Measurements from ENCODE around the gene LLCFC1. TPM values are rescaled to one million over a fixed set of nuclear protein-coding genes. Genes with fewer than 3 reads are reported as not detected.

LLCFC1 gene
- total and polyA plus RNA-seq, 2 experiments from 2014 or later: not detected

GRCh38 chr7:142933624-142934023, 5.7 kb upstream of the LLCFC1 start, which contains the start of gene TRPV5:
TRPV5 (minus strand) TSS chr7:142933746; CDS start chr7:142933459, 287 bp downstream.
- no peaks in the 10 kb centered on the region for H3K79me2 ChIP-seq (replicated peaks; ENCODE audit: insufficient read depth)
- ATAC-seq (peak; percentile 39; the same call in 2 of the 3 replicates), DNase-seq (ENCODE audit: low spot score) (no peak)
- no peaks in the 10 kb centered on the region for H3K9me3 Mint-ChIP-seq
- no peaks in the 10 kb centered on the region for H3K4me1 ChIP-seq (ENCODE audit: insufficient read depth)
- TF ChIP-seq CREB1 (CRISPR knock-in tag; IDR thresholded peaks at IDR 0.05; ENCODE audit: low read depth) (no peak), EZH2phosphoT487 (IDR thresholded peaks at IDR 0.05; ENCODE audit: unreplicated experiment) (no peak), NANOG (IDR thresholded peaks at IDR 0.05; ENCODE audit: borderline replicate concordance) (no peak), ZNF331 (CRISPR knock-in tag; IDR thresholded peaks at IDR 0.05; ENCODE audit: low read depth) (no peak), STAT1 (IDR thresholded peaks at IDR 0.05; ENCODE audit: unreplicated experiment) (no peak), POLR2AphosphoS5 (IDR thresholded peaks at IDR 0.05; ENCODE audit: low read depth) (no peak), EZH2 (IDR thresholded peaks at IDR 0.05; ENCODE audit: low read depth, unreplicated experiment) (no peak), JUNB (IDR thresholded peaks at IDR 0.05; ENCODE audit: unreplicated experiment) (no peak), ZNF114 (CRISPR knock-in tag; IDR thresholded peaks at IDR 0.05) (no peak)
- TF ChIP-seq, protein P1, sequence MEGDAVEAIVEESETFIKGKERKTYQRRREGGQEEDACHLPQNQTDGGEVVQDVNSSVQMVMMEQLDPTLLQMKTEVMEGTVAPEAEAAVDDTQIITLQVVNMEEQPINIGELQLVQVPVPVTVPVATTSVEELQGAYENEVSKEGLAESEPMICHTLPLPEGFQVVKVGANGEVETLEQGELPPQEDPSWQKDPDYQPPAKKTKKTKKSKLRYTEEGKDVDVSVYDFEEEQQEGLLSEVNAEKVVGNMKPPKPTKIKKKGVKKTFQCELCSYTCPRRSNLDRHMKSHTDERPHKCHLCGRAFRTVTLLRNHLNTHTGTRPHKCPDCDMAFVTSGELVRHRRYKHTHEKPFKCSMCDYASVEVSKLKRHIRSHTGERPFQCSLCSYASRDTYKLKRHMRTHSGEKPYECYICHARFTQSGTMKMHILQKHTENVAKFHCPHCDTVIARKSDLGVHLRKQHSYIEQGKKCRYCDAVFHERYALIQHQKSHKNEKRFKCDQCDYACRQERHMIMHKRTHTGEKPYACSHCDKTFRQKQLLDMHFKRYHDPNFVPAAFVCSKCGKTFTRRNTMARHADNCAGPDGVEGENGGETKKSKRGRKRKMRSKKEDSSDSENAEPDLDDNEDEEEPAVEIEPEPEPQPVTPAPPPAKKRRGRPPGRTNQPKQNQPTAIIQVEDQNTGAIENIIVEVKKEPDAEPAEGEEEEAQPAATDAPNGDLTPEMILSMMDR (conservative IDR thresholded peaks at IDR 0.05; ENCODE audit: low read depth in 2 of 2): no peak
- TF ChIP-seq, protein P2, sequence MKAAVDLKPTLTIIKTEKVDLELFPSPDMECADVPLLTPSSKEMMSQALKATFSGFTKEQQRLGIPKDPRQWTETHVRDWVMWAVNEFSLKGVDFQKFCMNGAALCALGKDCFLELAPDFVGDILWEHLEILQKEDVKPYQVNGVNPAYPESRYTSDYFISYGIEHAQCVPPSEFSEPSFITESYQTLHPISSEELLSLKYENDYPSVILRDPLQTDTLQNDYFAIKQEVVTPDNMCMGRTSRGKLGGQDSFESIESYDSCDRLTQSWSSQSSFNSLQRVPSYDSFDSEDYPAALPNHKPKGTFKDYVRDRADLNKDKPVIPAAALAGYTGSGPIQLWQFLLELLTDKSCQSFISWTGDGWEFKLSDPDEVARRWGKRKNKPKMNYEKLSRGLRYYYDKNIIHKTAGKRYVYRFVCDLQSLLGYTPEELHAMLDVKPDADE (IDR thresholded peaks at IDR 0.05): no peak
- TF ChIP-seq, protein P3, sequence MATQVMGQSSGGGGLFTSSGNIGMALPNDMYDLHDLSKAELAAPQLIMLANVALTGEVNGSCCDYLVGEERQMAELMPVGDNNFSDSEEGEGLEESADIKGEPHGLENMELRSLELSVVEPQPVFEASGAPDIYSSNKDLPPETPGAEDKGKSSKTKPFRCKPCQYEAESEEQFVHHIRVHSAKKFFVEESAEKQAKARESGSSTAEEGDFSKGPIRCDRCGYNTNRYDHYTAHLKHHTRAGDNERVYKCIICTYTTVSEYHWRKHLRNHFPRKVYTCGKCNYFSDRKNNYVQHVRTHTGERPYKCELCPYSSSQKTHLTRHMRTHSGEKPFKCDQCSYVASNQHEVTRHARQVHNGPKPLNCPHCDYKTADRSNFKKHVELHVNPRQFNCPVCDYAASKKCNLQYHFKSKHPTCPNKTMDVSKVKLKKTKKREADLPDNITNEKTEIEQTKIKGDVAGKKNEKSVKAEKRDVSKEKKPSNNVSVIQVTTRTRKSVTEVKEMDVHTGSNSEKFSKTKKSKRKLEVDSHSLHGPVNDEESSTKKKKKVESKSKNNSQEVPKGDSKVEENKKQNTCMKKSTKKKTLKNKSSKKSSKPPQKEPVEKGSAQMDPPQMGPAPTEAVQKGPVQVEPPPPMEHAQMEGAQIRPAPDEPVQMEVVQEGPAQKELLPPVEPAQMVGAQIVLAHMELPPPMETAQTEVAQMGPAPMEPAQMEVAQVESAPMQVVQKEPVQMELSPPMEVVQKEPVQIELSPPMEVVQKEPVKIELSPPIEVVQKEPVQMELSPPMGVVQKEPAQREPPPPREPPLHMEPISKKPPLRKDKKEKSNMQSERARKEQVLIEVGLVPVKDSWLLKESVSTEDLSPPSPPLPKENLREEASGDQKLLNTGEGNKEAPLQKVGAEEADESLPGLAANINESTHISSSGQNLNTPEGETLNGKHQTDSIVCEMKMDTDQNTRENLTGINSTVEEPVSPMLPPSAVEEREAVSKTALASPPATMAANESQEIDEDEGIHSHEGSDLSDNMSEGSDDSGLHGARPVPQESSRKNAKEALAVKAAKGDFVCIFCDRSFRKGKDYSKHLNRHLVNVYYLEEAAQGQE (IDR thresholded peaks at IDR 0.05; ENCODE audit: unreplicated experiment): no peak
- TF ChIP-seq, protein P4, sequence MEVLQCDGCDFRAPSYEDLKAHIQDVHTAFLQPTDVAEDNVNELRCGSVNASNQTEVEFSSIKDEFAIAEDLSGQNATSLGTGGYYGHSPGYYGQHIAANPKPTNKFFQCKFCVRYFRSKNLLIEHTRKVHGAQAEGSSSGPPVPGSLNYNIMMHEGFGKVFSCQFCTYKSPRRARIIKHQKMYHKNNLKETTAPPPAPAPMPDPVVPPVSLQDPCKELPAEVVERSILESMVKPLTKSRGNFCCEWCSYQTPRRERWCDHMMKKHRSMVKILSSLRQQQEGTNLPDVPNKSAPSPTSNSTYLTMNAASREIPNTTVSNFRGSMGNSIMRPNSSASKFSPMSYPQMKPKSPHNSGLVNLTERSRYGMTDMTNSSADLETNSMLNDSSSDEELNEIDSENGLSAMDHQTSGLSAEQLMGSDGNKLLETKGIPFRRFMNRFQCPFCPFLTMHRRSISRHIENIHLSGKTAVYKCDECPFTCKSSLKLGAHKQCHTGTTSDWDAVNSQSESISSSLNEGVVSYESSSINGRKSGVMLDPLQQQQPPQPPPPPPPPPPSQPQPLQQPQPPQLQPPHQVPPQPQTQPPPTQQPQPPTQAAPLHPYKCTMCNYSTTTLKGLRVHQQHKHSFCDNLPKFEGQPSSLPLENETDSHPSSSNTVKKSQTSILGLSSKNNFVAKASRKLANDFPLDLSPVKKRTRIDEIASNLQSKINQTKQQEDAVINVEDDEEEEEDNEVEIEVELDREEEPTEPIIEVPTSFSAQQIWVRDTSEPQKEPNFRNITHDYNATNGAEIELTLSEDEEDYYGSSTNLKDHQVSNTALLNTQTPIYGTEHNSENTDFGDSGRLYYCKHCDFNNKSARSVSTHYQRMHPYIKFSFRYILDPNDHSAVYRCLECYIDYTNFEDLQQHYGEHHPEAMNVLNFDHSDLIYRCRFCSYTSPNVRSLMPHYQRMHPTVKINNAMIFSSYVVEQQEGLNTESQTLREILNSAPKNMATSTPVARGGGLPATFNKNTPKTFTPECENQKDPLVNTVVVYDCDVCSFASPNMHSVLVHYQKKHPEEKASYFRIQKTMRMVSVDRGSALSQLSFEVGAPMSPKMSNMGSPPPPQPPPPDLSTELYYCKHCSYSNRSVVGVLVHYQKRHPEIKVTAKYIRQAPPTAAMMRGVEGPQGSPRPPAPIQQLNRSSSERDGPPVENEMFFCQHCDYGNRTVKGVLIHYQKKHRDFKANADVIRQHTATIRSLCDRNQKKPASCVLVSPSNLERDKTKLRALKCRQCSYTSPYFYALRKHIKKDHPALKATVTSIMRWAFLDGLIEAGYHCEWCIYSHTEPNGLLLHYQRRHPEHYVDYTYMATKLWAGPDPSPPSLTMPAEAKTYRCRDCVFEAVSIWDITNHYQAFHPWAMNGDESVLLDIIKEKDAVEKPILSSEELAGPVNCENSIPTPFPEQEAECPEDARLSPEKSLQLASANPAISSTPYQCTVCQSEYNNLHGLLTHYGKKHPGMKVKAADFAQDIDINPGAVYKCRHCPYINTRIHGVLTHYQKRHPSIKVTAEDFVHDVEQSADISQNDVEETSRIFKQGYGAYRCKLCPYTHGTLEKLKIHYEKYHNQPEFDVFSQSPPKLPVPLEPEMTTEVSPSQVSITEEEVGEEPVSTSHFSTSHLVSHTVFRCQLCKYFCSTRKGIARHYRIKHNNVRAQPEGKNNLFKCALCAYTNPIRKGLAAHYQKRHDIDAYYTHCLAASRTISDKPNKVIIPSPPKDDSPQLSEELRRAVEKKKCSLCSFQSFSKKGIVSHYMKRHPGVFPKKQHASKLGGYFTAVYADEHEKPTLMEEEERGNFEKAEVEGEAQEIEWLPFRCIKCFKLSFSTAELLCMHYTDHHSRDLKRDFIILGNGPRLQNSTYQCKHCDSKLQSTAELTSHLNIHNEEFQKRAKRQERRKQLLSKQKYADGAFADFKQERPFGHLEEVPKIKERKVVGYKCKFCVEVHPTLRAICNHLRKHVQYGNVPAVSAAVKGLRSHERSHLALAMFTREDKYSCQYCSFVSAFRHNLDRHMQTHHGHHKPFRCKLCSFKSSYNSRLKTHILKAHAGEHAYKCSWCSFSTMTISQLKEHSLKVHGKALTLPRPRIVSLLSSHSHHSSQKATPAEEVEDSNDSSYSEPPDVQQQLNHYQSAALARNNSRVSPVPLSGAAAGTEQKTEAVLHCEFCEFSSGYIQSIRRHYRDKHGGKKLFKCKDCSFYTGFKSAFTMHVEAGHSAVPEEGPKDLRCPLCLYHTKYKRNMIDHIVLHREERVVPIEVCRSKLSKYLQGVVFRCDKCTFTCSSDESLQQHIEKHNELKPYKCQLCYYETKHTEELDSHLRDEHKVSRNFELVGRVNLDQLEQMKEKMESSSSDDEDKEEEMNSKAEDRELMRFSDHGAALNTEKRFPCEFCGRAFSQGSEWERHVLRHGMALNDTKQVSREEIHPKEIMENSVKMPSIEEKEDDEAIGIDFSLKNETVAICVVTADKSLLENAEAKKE (CRISPR knock-in tag; IDR thresholded peaks at IDR 0.05): no peak
- no peaks in the 10 kb centered on the region for H4K20me1 ChIP-seq (replicated peaks; ENCODE audit: insufficient read depth)
- H3K4me1 Mint-ChIP-seq: peaks cover 9% of the 10 kb centered on the region
- no peak within 1 kb of the TSS for H3K27ac Mint-ChIP-seq
- H3K9me2 ChIP-seq (ENCODE audit: insufficient read depth): no peaks in the 10 kb centered on the region
- H3K4me2 ChIP-seq: no peak within 1 kb of the TSS
- H3K4me3 ChIP-seq: no peak within 1 kb of the TSS
- no peaks in the 10 kb centered on the region for H3K36me3 ChIP-seq (ENCODE audit: insufficient read depth)
- peak within 1 kb of the TSS; percentile 43 for H2AFZ ChIP-seq
- no peaks in the 10 kb centered on the region for H3F3A ChIP-seq (replicated peaks; ENCODE audit: low read depth)
- no peak within 1 kb of the TSS for H3K4me3 Mint-ChIP-seq
- H3K27ac ChIP-seq (ENCODE audit: low read depth): no peak within 1 kb of the TSS
- H3K36me3 Mint-ChIP-seq (ENCODE audit: low read depth): no peaks in the 10 kb centered on the region; the same call in 2 of the 3 replicates
- H3K27me3 Mint-ChIP-seq (ENCODE audit: insufficient read depth, low read depth, poor library complexity): peaks cover 13% of the 10 kb centered on the region
- H3K27me3 ChIP-seq (ENCODE audit: insufficient read depth): no peaks in the 10 kb centered on the region

All from GM23338 (cell line).